ENCODE data around the gene CYP4F3. TPM values are rescaled to one million over a fixed set of nuclear protein-coding genes. Genes with fewer than 3 reads are reported as not detected.

Gene CYP4F3
- total and polyA plus RNA-seq, 2 of the 13 experiments (the other 11 are each of a cell fraction or from before 2014, with no cell fraction given) = 17.8 to 22.8 TPM

- no peak for TF ChIP-seq PREB (CRISPR knock-in tag; IDR thresholded peaks at IDR 0.05)
- TF ChIP-seq HDAC2 (CRISPR knock-in tag; IDR thresholded peaks at IDR 0.05) = 0 out of 2 replicates have a peak, but pooled peaks have one; percentile 29
- peak; percentile 84; the same call in 1 of the 2 replicates for TF ChIP-seq ZBTB49 (CRISPR knock-in tag; IDR thresholded peaks at IDR 0.05; ENCODE audit: borderline replicate concordance)
- no peak for TF ChIP-seq KDM6A (CRISPR knock-in tag; IDR thresholded peaks at IDR 0.05; ENCODE audit: low read depth)
- TF ChIP-seq, protein P1, sequence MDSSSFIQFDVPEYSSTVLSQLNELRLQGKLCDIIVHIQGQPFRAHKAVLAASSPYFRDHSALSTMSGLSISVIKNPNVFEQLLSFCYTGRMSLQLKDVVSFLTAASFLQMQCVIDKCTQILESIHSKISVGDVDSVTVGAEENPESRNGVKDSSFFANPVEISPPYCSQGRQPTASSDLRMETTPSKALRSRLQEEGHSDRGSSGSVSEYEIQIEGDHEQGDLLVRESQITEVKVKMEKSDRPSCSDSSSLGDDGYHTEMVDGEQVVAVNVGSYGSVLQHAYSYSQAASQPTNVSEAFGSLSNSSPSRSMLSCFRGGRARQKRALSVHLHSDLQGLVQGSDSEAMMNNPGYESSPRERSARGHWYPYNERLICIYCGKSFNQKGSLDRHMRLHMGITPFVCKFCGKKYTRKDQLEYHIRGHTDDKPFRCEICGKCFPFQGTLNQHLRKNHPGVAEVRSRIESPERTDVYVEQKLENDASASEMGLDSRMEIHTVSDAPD (CRISPR knock-in tag; IDR thresholded peaks at IDR 0.05) = no peak
- no peak for TF ChIP-seq ZNF382 (CRISPR knock-in tag; IDR thresholded peaks at IDR 0.05; ENCODE audit: borderline replicate concordance)
- TF ChIP-seq MTF1 (CRISPR knock-in tag; IDR thresholded peaks at IDR 0.05) = peak; percentile 73; the same call in 1 of the 2 replicates
- peak; percentile 75 for TF ChIP-seq STAG1 (CRISPR knock-in tag; IDR thresholded peaks at IDR 0.05)
- TF ChIP-seq NFE2L1 (CRISPR knock-in tag; IDR thresholded peaks at IDR 0.05; ENCODE audit: borderline replicate concordance) = no peak
- TF ChIP-seq KLF9 (CRISPR knock-in tag; IDR thresholded peaks at IDR 0.05; ENCODE audit: low read depth) = 0 out of 2 replicates have a peak, but pooled peaks have one; percentile 35
These were observed 8.9 kb upstream of the CYP4F3 start (continued) for GRCh38 chr19:15631817-15632216.

All from HepG2 (cell line).